IMR-90 (cell line): ENCODE measurements around the gene IKBIP. TPM values are rescaled to one million over a fixed set of nuclear protein-coding genes. Genes with fewer than 3 reads are reported as not detected.

Source experiments
- ATAC-seq: fragments of 200-7000 bp; cut with Tn5 transposase; 2 replicates; pipeline ENCODE4 v1.9.1; 2020; ENCODE audit warnings: low read depth, mild to moderate bottlenecking, moderate library complexity
- BruUV-seq: library from RNA; stranded (reverse); fragments of 400-500 nt; replicated peaks from 2 replicates; lab custom pipeline; 2021; lab: Mats Ljungman, UMichigan
- CTCF ChIA-PET: fragments of 300-600 bp; formaldehyde crosslinking; extraction: SDS; loops from one replicate; lab custom pipeline; 2021; ENCODE audit warnings: antibody characterized with exemption; lab: Yijun Ruan, JAX
- POLR2A ChIA-PET: fragments of 300-600 bp; sonication (Branson Sonifier 250); formaldehyde crosslinking; loops from one replicate; lab custom pipeline; 2022; ENCODE audit warnings: antibody characterized with exemption; ENCODE audit not compliant: unreplicated experiment; lab: Charles Lee
- DNase-seq: peaks from one replicate; pipeline ENCODE4 v3.0.0; 2013
- H2AFZ ChIP-seq: replicated peaks from 2 replicates; pipeline ENCODE3; 2013; ENCODE audit warnings: low read length, mild to moderate bottlenecking; ENCODE audit not compliant: poor library complexity
- H2AK5ac ChIP-seq: 2 replicates; pipeline ENCODE4 v1.6.1; 2013; ENCODE audit warnings: low read depth, low read length, inconsistent platforms
- H2AK9ac ChIP-seq: replicated peaks from 2 replicates; pipeline ENCODE3; 2013; ENCODE audit warnings: mild to moderate bottlenecking, low read depth, low read length, moderate library complexity; ENCODE audit not compliant: poor library complexity
- H2BK120ac ChIP-seq: 2 replicates; pipeline ENCODE4 v1.6.1; 2013; ENCODE audit warnings: low read depth, low read length, inconsistent platforms
- H2BK15ac ChIP-seq: 3 replicates; pipeline ENCODE4 v1.6.1; 2013; ENCODE audit warnings: low read depth, low read length, inconsistent platforms
- H2BK20ac ChIP-seq: 2 replicates; pipeline ENCODE4 v1.6.1; 2013; ENCODE audit warnings: low read depth, mild to moderate bottlenecking, inconsistent platforms, low read length, moderate library complexity
- H2BK5ac ChIP-seq: 2 replicates; pipeline ENCODE4 v1.6.1; 2013; ENCODE audit warnings: mild to moderate bottlenecking, low read depth, low read length, inconsistent platforms; ENCODE audit not compliant: poor library complexity, severe bottlenecking
- H3K14ac ChIP-seq: replicated peaks from 2 replicates; pipeline ENCODE4 v1.6.1; 2013; ENCODE audit warnings: low read depth, low read length, inconsistent platforms
- H3K18ac ChIP-seq: 2 replicates; pipeline ENCODE4 v1.6.1; 2013; ENCODE audit warnings: low read depth, low read length, control low read depth
- H3K23ac ChIP-seq: 2 replicates; pipeline ENCODE4 v1.6.1; 2013; ENCODE audit warnings: low read depth, low read length, inconsistent platforms
- H3K27ac ChIP-seq: 2 replicates; pipeline ENCODE4 v1.5.1; 2013; ENCODE audit warnings: mild to moderate bottlenecking, control low read depth, low read length; ENCODE audit not compliant: insufficient read depth
- H3K27me3 ChIP-seq: 2 replicates; pipeline ENCODE4 v1.6.1; 2013; ENCODE audit warnings: low read length; ENCODE audit not compliant: control insufficient read depth, insufficient read depth
- H3K36me3 ChIP-seq: 2 replicates; pipeline ENCODE4 v1.6.1; 2013; ENCODE audit warnings: low read length, mixed read lengths; ENCODE audit not compliant: control insufficient read depth, insufficient read depth
- H3K4ac ChIP-seq: 2 replicates; pipeline ENCODE4 v1.6.1; 2013; ENCODE audit warnings: low read depth, low read length, inconsistent platforms
- H3K4me1 ChIP-seq: 2 replicates; pipeline ENCODE4 v1.6.1; 2013; ENCODE audit warnings: low read length, mixed read lengths; ENCODE audit not compliant: control insufficient read depth, insufficient read depth
- H3K4me2 ChIP-seq: 2 replicates; pipeline ENCODE4 v1.6.1; 2013; ENCODE audit warnings: low read depth, mild to moderate bottlenecking, control low read depth, low read length, moderate library complexity
- H3K4me3 ChIP-seq: 2 replicates; pipeline ENCODE4 v1.5.1; 2013; ENCODE audit warnings: low read depth, mild to moderate bottlenecking, control low read depth, low read length, moderate library complexity; ENCODE audit not compliant: insufficient read depth
- H3K56ac ChIP-seq: 2 replicates; pipeline ENCODE4 v1.6.1; 2013; ENCODE audit warnings: low read length, inconsistent platforms; ENCODE audit not compliant: insufficient read depth; ENCODE audit errors: extremely low read depth
- H3K79me1 ChIP-seq, 2 experiments: 2 replicates each; pipeline ENCODE4 v1.6.1; 2013; ENCODE audit warnings: low read length in 2 of 2, inconsistent platforms in 1 of 2, low read depth in 1 of 2
- H3K9ac ChIP-seq: 2 replicates; pipeline ENCODE4 v1.6.1; 2013; ENCODE audit warnings: low read depth, low read length, control low read depth
- H3K9me1 ChIP-seq: 2 replicates; pipeline ENCODE4 v1.6.1; 2013; ENCODE audit warnings: low read length, inconsistent platforms; ENCODE audit not compliant: insufficient read depth
- H3K9me3 ChIP-seq: 2 replicates; pipeline ENCODE4 v1.6.1; 2013; ENCODE audit warnings: low read length; ENCODE audit not compliant: control insufficient read depth, insufficient read depth
- H4K20me1 ChIP-seq: 2 replicates; pipeline ENCODE4 v1.6.1; 2013; ENCODE audit warnings: low read length, inconsistent platforms; ENCODE audit not compliant: insufficient read depth
- H4K5ac ChIP-seq: 2 replicates; pipeline ENCODE4 v1.6.1; 2013; ENCODE audit warnings: mild to moderate bottlenecking, low read depth, low read length, control low read depth
- H4K8ac ChIP-seq, 2 experiments: 2 replicates each; pipeline ENCODE4 v1.6.1; 2013; ENCODE audit warnings: low read depth in 2 of 2, low read length in 2 of 2, control low read depth in 1 of 2, inconsistent platforms in 1 of 2
- H4K91ac ChIP-seq: 2 replicates; pipeline ENCODE4 v1.6.1; 2013; ENCODE audit warnings: low read depth, low read length, inconsistent platforms; ENCODE audit not compliant: insufficient read depth
- BHLHE40 ChIP-seq: fragments of 150-350 bp; IDR thresholded peaks from 2 replicates; pipeline ENCODE4 v1.6.1; 2016; ENCODE audit warnings: mild to moderate bottlenecking, low read depth, low read length
- CHD1 ChIP-seq: IDR thresholded peaks from 2 replicates; pipeline ENCODE4 v1.6.1; 2012; ENCODE audit warnings: low read depth, low read length, improper control_type of control experiment
- ELK1 ChIP-seq: fragments of 150-350 bp; IDR thresholded peaks from 2 replicates; pipeline ENCODE4 v1.6.1; 2016; ENCODE audit warnings: low read depth, mild to moderate bottlenecking, low read length, moderate library complexity, borderline replicate concordance
- FOS ChIP-seq: fragments of 150-350 bp; IDR thresholded peaks from 2 replicates; pipeline ENCODE4 v1.6.1; 2016; ENCODE audit warnings: low read depth, low read length
- MAFK ChIP-seq: IDR thresholded peaks from 2 replicates; pipeline ENCODE4 v1.6.1; 2012; ENCODE audit warnings: low read depth, low read length, improper control_type of control experiment
- MAZ ChIP-seq: IDR thresholded peaks from 2 replicates; pipeline ENCODE4 v1.6.1; 2012; ENCODE audit warnings: low read depth, mild to moderate bottlenecking, low read length, improper control_type of control experiment, moderate library complexity, borderline replicate concordance
- MXI1 ChIP-seq: IDR thresholded peaks from 2 replicates; pipeline ENCODE4 v1.6.1; 2012; ENCODE audit warnings: low read depth, mild to moderate bottlenecking, low read length, moderate library complexity, borderline replicate concordance
- NFE2L2 ChIP-seq: fragments of 150-350 bp; IDR thresholded peaks from 2 replicates; pipeline ENCODE4 v1.6.1; 2016; ENCODE audit warnings: low read depth, mild to moderate bottlenecking, low read length
- POLR2A ChIP-seq: IDR thresholded peaks from 2 replicates; pipeline ENCODE4 v1.6.1; 2012; ENCODE audit warnings: mild to moderate bottlenecking, low read depth, low read length
- RAD21 ChIP-seq: IDR thresholded peaks from 2 replicates; pipeline ENCODE4 v1.6.1; 2012; ENCODE audit warnings: low read length, improper control_type of control experiment
- RCOR1 ChIP-seq: IDR thresholded peaks from 2 replicates; pipeline ENCODE4 v1.6.1; 2012; ENCODE audit warnings: mild to moderate bottlenecking, low read length, improper control_type of control experiment; ENCODE audit not compliant: insufficient replicate concordance
- SMC3 ChIP-seq: fragments of 150-350 bp; IDR thresholded peaks from 2 replicates; pipeline ENCODE4 v1.6.1; 2016; ENCODE audit warnings: low read depth, mild to moderate bottlenecking, antibody characterized with exemption, low read length, moderate library complexity
- USF2 ChIP-seq: fragments of 150-350 bp; IDR thresholded peaks from 2 replicates; pipeline ENCODE4 v1.6.1; 2017; ENCODE audit warnings: mild to moderate bottlenecking, antibody characterized with exemption, low read length, low read depth
- WGBS, 2 experiments: methylation state at CpG; one replicate each; pipeline versions ENCODE4 v1.1.5 to v1.1.7; 2013; ENCODE audit warnings: missing lambda C conversion rate in 2 of 2; ENCODE audit not compliant: insufficient read length in 1 of 2; ENCODE audit errors: extremely low coverage in 2 of 2; 5-methylcytosine and 5-hydroxymethylcytosine counted together
- dilution Hi-C: fragments of 300-500 bp; cut with HindIII; formaldehyde crosslinking; loops from one replicate; pipeline ENCODE4 v1.14.3; 2018; ENCODE audit warnings: low sequenced_read_pairs; ENCODE audit not compliant: unreplicated experiment
- in situ Hi-C: fragments of 300-500 bp; cut with MboI; formaldehyde crosslinking; loops from 3 replicates; pipeline ENCODE4 v1.14.3; 2019; ENCODE audit warnings: low sequenced_read_pairs, inconsistent platforms, mixed read lengths
- intact Hi-C: fragments of 100-400 bp; cut with micrococcal nuclease; formaldehyde crosslinking; loops from 2 replicates; pipeline ENCODE4 v1.10.0; 2022
- polyA plus RNA-seq, 3 experiments: library from polyadenylated mRNA; depleted of rRNA; stranded (reverse); fragments of >200 nt; gene quantifications; 2 replicates each; pipeline ENCODE4 v1.2.3, GENCODE V29; 2012; ENCODE audit warnings: low replicate concordance in 1 of 3
- total RNA-seq: library from RNA; depleted of rRNA; stranded (reverse); fragments of >200 nt; gene quantifications from 2 replicates; pipeline ENCODE4 v1.2.3, GENCODE V29; 2012
- TF ChIP-seq, protein P1 (sequence below): conservative IDR thresholded peaks from 2 replicates; pipeline ENCODE4 v1.5.1; 2012; ENCODE audit warnings: mild to moderate bottlenecking, low read depth, low read length, improper control_type of control experiment

Gene IKBIP
- total and polyA plus RNA-seq, 2 of the 4 experiments (the other 2 are of a cell fraction) = 37.1 to 52.7 TPM

GRCh38 chr12:98646294-98647090 is 1.9 kb upstream of the IKBIP start:
- Histone ChIP-seq H4K5ac (no peak overlapping the region), H3K23ac (peak overlapping the region; percentile 7; the same call in 1 of the 2 replicates), H3K36me3 (peaks cover 8% of the 10 kb centered on the region), H2AK9ac (no peak overlapping the region), H4K8ac (no peak overlapping the region), H3K56ac (no peak overlapping the region), H2BK15ac (no peak overlapping the region), H2AFZ (no peak overlapping the region), H2BK5ac (no peak overlapping the region), H3K9me1 (no peaks in the 10 kb centered on the region), H3K9ac (peak overlapping the region; percentile 73), H3K14ac (no peak overlapping the region; the same call in 1 of the 2 replicates), H2BK20ac (no peak overlapping the region), H4K20me1 (0 out of 2 replicates have a peak, but pooled peaks cover 3% of the 10 kb centered on the region), H3K9me3 (no peaks in the 10 kb centered on the region), H3K27ac (no peak overlapping the region), H3K4me1 (no peaks in the 10 kb centered on the region; the same call in 1 of the 2 replicates), H3K79me1 (no peaks in the 10 kb centered on the region; a peak in 2 of 4 replicates), H3K4me3 (peak overlapping the region; percentile 67), H3K4ac (no peak overlapping the region), H4K91ac (no peak overlapping the region), H3K4me2 (peak overlapping the region; percentile 88), H3K27me3 (no peaks in the 10 kb centered on the region), H2AK5ac (no peak overlapping the region), H2BK120ac (no peak overlapping the region), H3K18ac (no peak overlapping the region)
- intact Hi-C loops = loop anchor here (10.0 kb wide), 1 partner anchor 132 kb away; the partner anchor contains the start of gene TMPO
- dilution Hi-C loops = no loop called here
- DNase-seq (peak; percentile 32), ATAC-seq (no peak)
- ChIA-PET POLR2A (no interaction called here), CTCF (interaction anchor here (0.7 to 1.2 kb wide), 3 partner anchors 13 to 362 kb away, joined by 3 to 4 read pairs (median 3); no protein-coding TSS in a partner anchor)
- in situ Hi-C loops = no loop called here
- no TSS peak for BruUV-seq
- WGBS, 2 experiments = no CpG with 5 or more reads among the region's 8 CpGs
- TF ChIP-seq MXI1 = no peak
- no peak for TF ChIP-seq POLR2A
- TF ChIP-seq ELK1 = no peak
- no peak for TF ChIP-seq NFE2L2
- TF ChIP-seq CHD1 = no peak
- TF ChIP-seq BHLHE40 = no peak
- no peak for TF ChIP-seq USF2
- no peak for TF ChIP-seq FOS
- no peak for TF ChIP-seq SMC3
- TF ChIP-seq, protein P1, sequence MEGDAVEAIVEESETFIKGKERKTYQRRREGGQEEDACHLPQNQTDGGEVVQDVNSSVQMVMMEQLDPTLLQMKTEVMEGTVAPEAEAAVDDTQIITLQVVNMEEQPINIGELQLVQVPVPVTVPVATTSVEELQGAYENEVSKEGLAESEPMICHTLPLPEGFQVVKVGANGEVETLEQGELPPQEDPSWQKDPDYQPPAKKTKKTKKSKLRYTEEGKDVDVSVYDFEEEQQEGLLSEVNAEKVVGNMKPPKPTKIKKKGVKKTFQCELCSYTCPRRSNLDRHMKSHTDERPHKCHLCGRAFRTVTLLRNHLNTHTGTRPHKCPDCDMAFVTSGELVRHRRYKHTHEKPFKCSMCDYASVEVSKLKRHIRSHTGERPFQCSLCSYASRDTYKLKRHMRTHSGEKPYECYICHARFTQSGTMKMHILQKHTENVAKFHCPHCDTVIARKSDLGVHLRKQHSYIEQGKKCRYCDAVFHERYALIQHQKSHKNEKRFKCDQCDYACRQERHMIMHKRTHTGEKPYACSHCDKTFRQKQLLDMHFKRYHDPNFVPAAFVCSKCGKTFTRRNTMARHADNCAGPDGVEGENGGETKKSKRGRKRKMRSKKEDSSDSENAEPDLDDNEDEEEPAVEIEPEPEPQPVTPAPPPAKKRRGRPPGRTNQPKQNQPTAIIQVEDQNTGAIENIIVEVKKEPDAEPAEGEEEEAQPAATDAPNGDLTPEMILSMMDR = no peak
- TF ChIP-seq RAD21 = no peak
- no peak for TF ChIP-seq RCOR1
- TF ChIP-seq MAFK = no peak
- no peak for TF ChIP-seq MAZ
